GM12892 (cell line): Measurements from ENCODE around the gene CNIH3.

Experiments used
- POLR2A ChIP-seq: IDR thresholded peaks from 2 replicates; pipeline ENCODE4 v1.6.1; 2011; ENCODE audit warnings: low read depth, low read length, control low read depth
- POLR2AphosphoS5 ChIP-seq: IDR thresholded peaks from 2 replicates; pipeline ENCODE4 v1.6.1; 2011; ENCODE audit warnings: low read depth, low read length, control low read depth

DNA sequence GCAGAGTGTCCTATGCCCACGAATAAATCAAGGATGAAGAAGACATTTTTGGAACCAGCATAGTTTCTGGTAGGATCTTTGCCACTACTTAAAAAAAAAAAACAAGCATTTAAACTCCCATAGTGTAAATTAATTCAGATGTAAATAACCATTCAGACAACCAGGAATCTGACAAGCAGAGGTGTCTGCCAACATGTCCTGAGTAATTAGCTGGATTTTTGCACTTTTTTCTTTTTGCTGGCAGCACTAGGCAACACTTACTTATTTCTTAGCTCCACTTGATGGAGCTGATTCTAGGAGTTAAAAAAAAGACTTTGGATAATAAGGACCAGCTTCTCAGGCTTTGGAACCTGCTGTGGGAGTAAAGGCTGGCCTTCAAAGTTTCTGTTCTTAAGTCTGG is 27.6 kb upstream of the CNIH3 start:
- no peak for TF ChIP-seq POLR2A
- no peak for TF ChIP-seq POLR2AphosphoS5
